ENCODE data around the gene DNMT3A. TPM values are rescaled to one million over a fixed set of nuclear protein-coding genes. Genes with fewer than 3 reads are reported as not detected.

DNMT3A gene
- total RNA-seq, 1 donor from 2014 or later, result 58.1 TPM

Small RNAs within 50 kb of the gene (microRNA-seq; reads per million reads assigned to microRNA genes)
- gene MIR1301, result 1,742 reads per million, percentile 85 among the genes with 10 or more reads in this experiment

Other genes starting within 250 kb of the DNMT3A start
- not detected in 2 replicates for gene POMC, start 173.3 kb downstream of the DNMT3A start, total RNA-seq